Suprapubic skin (tissue), 4 donors: Measurements from ENCODE around the gene EYA3. TPM values are rescaled to one million over a fixed set of nuclear protein-coding genes. Genes with fewer than 3 reads are reported as not detected.

ENCODE experiments used
- DNase-seq, 2 donors: peaks; one replicate each; pipeline ENCODE4 v3.0.0-alpha.2; 2019; ENCODE audit warnings: low spot score in 2 of 2
- H3K27ac ChIP-seq: fragments of 200-600 bp; sonication (generic); one replicate; pipeline ENCODE4 v1.5.1; 2019
- H3K27me3 ChIP-seq: fragments of 200-600 bp; sonication (generic); one replicate; pipeline ENCODE4 v1.5.1; 2019
- H3K36me3 ChIP-seq: fragments of 200-600 bp; sonication (generic); one replicate; pipeline ENCODE4 v1.5.1; 2019
- H3K4me1 ChIP-seq: fragments of 200-600 bp; sonication (generic); one replicate; pipeline ENCODE4 v1.5.1; 2019
- H3K4me3 ChIP-seq: fragments of 200-600 bp; sonication (generic); one replicate; pipeline ENCODE4 v1.5.1; 2019; ENCODE audit warnings: mild to moderate bottlenecking
- H3K9me3 ChIP-seq: fragments of 200-600 bp; sonication (generic); one replicate; pipeline ENCODE4 v1.5.1; 2019
- EP300 ChIP-seq: sonication (generic); formaldehyde crosslinking; IDR thresholded peaks from one replicate; pipeline ENCODE4 v1.6.1; 2017; ENCODE audit warnings: antibody characterized with exemption
- POLR2A ChIP-seq, 2 donors: fragments of 450-650 bp; IDR thresholded peaks; one replicate each; pipeline ENCODE4 v1.6.1; 2017; ENCODE audit warnings: antibody characterized with exemption in 2 of 2, mild to moderate bottlenecking in 2 of 2, moderate library complexity in 2 of 2
- POLR2AphosphoS5 ChIP-seq, 3 donors: sonication (generic); formaldehyde crosslinking; IDR thresholded peaks; one replicate each; pipeline ENCODE4 v1.6.1; 2017; ENCODE audit warnings: antibody characterized with exemption in 3 of 3
- WGBS: methylation state at CpG from one replicate; pipeline ENCODE4 v1.1.5; 2018; 5-methylcytosine and 5-hydroxymethylcytosine counted together
- total RNA-seq, 4 donors: library from RNA; depleted of rRNA; stranded (reverse); fragments of >200 nt; gene quantifications; one replicate each; pipeline ENCODE4 v1.1.0, GENCODE V29; 2016
- TF ChIP-seq, protein P1 (sequence below), 2 donors: fragments of 200-600 bp in 1 of 2; fragments of 450-650 bp in 1 of 2; sonication (generic) in 1 of 2; IDR thresholded peaks; one replicate each; pipeline ENCODE4 v1.5.1; 2016 to 2019; ENCODE audit warnings: antibody characterized with exemption in 2 of 2, mild to moderate bottlenecking in 1 of 2, moderate library complexity in 1 of 2

The EYA3 gene
- total RNA-seq, 4 donors from 2014 or later = 15.4 to 20.3 (median 17.2) TPM

- 31% methylated on average over 11 of the region's 11 CpGs for WGBS
- DNase-seq = no peak
- Histone ChIP-seq H3K27me3 (no peaks in the 10 kb centered on the region), H3K9me3 (no peaks in the 10 kb centered on the region), H3K4me1 (peaks cover 6% of the 10 kb centered on the region), H3K36me3 (no peaks in the 10 kb centered on the region), H3K4me3 (peak overlapping the region; percentile 23), H3K27ac (no peak overlapping the region)
- TF ChIP-seq, protein P1, sequence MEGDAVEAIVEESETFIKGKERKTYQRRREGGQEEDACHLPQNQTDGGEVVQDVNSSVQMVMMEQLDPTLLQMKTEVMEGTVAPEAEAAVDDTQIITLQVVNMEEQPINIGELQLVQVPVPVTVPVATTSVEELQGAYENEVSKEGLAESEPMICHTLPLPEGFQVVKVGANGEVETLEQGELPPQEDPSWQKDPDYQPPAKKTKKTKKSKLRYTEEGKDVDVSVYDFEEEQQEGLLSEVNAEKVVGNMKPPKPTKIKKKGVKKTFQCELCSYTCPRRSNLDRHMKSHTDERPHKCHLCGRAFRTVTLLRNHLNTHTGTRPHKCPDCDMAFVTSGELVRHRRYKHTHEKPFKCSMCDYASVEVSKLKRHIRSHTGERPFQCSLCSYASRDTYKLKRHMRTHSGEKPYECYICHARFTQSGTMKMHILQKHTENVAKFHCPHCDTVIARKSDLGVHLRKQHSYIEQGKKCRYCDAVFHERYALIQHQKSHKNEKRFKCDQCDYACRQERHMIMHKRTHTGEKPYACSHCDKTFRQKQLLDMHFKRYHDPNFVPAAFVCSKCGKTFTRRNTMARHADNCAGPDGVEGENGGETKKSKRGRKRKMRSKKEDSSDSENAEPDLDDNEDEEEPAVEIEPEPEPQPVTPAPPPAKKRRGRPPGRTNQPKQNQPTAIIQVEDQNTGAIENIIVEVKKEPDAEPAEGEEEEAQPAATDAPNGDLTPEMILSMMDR (IDR thresholded peaks at IDR 0.05) = no peak
- no peak for TF ChIP-seq POLR2A (IDR thresholded peaks at IDR 0.05)
- TF ChIP-seq POLR2AphosphoS5 (IDR thresholded peaks at IDR 0.05) = no peak
- no peak for TF ChIP-seq EP300
Measured at GRCh38 chr1:28104866-28105467, 16.6 kb upstream of the EYA3 start.

DNA sequence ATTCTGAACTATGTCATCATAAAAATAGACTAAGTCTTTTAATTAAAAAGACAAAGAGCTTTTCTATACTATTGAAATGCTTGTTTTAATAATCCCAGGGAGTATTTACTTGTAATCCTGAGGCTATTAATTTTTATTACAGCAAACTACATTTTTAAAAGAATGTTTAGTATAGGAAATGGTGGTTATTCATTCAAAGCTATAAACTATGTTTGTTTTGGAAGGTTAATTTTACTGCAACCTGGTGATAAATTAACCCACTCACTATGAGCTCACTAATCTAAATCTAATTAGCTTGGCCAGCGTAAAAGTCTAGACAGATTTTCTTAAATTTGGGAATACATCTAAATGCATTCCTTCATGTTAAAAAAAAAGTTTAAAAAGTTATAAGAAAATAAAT is 13.8 kb upstream of the EYA3 start:
- Histone ChIP-seq H3K9me3 (no peaks in the 10 kb centered on the region), H3K27ac (no peak overlapping the region), H3K36me3 (no peaks in the 10 kb centered on the region), H3K4me3 (no peak overlapping the region), H3K4me1 (peaks cover 6% of the 10 kb centered on the region), H3K27me3 (no peaks in the 10 kb centered on the region)
- no peak for DNase-seq
- TF ChIP-seq POLR2AphosphoS5 (IDR thresholded peaks at IDR 0.05) = no peak
- no peak for TF ChIP-seq POLR2A (IDR thresholded peaks at IDR 0.05)
- TF ChIP-seq, protein P1 (IDR thresholded peaks at IDR 0.05) = no peak
- TF ChIP-seq EP300 = no peak
- 93% methylated on average over 1 of the region's 1 CpG for WGBS

DNA sequence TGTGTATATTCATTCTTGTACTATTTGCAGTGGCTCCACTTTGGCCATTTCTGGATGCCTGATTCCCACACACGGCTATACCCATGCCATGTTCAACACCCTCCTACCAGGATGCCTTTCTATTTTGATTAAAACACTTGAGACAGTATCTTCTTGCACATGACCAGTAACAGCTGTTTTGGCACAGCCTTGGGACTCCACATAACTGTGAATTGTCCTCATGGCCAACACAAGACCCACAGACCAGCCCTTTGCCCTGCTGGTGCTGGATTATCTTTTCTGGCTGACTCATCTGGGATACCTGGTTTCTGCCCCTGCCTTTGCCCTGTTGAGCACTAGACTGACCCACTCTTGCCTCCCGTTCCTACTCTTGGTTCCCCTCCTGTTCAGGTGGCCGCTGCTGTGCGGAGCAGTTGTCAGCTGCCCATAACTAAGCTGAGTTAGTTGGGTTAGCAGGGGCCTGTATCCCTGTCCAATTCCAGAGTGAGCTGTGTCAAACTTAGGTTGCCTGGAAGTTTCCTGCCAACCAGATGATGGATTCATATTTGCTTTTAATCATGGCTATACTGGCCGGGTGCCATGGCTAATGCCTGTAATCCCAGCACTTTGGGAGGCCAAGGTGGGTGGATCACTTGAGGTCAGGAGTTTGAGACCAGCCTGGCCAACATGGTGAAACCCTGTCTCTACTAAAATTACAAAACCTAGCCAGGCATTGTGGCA is 10.8 kb upstream of the EYA3 start:
- H3K4me1 ChIP-seq = no peaks in the 10 kb centered on the region
- no peak overlapping the region for H3K27ac ChIP-seq
- no peak for DNase-seq
- H3K4me3 ChIP-seq = no peak overlapping the region
- H3K9me3 ChIP-seq = no peaks in the 10 kb centered on the region
- TF ChIP-seq, protein P1 (IDR thresholded peaks at IDR 0.05) = no peak
- no peak for TF ChIP-seq EP300
- no peak for TF ChIP-seq POLR2A (IDR thresholded peaks at IDR 0.05)
- no peak for TF ChIP-seq POLR2AphosphoS5 (IDR thresholded peaks at IDR 0.05)
- 97% methylated on average over 5 of the region's 5 CpGs for WGBS
- H3K36me3 ChIP-seq = no peaks in the 10 kb centered on the region
- H3K27me3 ChIP-seq = no peaks in the 10 kb centered on the region

DNA sequence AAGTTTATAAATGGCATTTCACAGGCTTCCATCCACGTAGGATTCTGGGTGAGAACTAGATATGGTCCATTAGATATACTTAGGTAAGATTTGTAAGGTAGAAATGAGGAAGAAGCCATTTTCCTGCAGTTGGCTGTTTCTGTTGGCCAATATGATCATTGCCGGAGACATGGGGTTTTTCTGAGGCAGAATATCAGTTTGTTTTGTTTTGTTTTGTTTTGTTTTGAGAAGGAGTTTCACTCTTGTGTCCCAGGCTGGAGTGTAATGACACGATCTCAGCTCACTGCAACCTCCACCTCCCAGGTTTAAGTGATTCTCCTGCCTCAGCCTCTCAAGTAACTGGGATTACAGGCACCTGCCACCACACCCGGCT is 8.7 kb upstream of the EYA3 start:
- WGBS = 83% methylated on average over 4 of the region's 4 CpGs
- Histone ChIP-seq H3K36me3 (no peaks in the 10 kb centered on the region), H3K4me3 (no peak overlapping the region), H3K27ac (no peak overlapping the region), H3K9me3 (no peaks in the 10 kb centered on the region), H3K27me3 (no peaks in the 10 kb centered on the region), H3K4me1 (no peaks in the 10 kb centered on the region)
- TF ChIP-seq POLR2A (IDR thresholded peaks at IDR 0.05) = no peak
- no peak for TF ChIP-seq POLR2AphosphoS5 (IDR thresholded peaks at IDR 0.05)
- no peak for TF ChIP-seq EP300
- TF ChIP-seq, protein P1 (IDR thresholded peaks at IDR 0.05) = no peak
- DNase-seq = no peak

DNA sequence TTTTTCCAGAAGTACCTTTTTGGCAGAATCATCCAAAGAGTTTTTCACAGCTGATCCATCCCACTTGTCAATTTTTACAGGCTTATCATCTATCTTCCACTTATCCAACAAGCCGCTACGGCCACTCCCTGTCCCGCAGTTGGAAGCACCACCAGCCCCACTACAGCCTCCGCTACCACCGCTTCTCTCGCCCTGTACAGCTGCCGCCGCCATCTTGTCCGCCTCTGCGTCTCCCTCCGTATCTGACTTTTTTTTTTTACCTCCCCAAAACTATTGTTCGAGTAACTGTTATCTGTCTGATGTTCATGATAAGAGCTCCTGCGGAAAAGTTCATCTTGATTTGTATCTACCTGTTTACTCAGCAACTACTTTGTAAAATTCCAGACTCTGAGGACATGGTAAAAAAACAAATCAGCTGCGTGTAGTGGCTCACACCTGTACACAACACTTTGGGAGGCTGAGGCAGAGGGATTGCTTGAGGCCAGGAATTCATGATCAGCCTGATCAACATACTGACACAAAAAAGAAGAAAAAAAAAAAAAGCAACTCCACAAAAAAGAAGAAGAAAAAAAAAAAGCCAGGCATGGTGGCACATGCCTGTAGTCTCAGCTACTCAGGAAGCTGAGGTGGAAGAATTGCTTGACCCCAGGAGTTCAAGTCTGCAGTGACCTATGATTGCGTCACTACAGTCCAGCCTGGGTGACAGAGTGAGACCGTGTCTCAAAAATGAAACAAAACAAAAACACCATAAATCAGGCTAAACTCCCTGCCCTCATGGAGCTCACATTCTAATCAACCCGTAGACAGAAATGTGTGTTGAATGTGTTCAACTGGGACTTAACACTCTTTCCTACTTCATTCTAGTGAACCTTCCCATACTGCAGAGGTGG is 8.0 kb upstream of the EYA3 start:
- WGBS = 86% methylated on average over 17 of the region's 17 CpGs

More for the DNA sequence above, 8.0 kb upstream of the EYA3 start:
- no peak for DNase-seq
- H3K27me3 ChIP-seq = no peaks in the 10 kb centered on the region
- H3K36me3 ChIP-seq = no peaks in the 10 kb centered on the region
- H3K9me3 ChIP-seq = no peaks in the 10 kb centered on the region
- no peak for TF ChIP-seq EP300
- TF ChIP-seq, protein P1 (IDR thresholded peaks at IDR 0.05) = no peak
- TF ChIP-seq POLR2A (IDR thresholded peaks at IDR 0.05) = no peak
- no peaks in the 10 kb centered on the region for H3K4me1 ChIP-seq
- no peak overlapping the region for H3K4me3 ChIP-seq
- no peak overlapping the region for H3K27ac ChIP-seq
